NOMO-1 (cell line): ENCODE measurements around the gene HSPBP1.

ENCODE experiments used
- DNase-seq, 2 experiments: peaks; one replicate each; lab custom pipeline; 2025; ENCODE audit not compliant: unreplicated experiment in 2 of 2; lab: John Stamatoyannopoulos, UW

Gene HSPBP1

DNA sequence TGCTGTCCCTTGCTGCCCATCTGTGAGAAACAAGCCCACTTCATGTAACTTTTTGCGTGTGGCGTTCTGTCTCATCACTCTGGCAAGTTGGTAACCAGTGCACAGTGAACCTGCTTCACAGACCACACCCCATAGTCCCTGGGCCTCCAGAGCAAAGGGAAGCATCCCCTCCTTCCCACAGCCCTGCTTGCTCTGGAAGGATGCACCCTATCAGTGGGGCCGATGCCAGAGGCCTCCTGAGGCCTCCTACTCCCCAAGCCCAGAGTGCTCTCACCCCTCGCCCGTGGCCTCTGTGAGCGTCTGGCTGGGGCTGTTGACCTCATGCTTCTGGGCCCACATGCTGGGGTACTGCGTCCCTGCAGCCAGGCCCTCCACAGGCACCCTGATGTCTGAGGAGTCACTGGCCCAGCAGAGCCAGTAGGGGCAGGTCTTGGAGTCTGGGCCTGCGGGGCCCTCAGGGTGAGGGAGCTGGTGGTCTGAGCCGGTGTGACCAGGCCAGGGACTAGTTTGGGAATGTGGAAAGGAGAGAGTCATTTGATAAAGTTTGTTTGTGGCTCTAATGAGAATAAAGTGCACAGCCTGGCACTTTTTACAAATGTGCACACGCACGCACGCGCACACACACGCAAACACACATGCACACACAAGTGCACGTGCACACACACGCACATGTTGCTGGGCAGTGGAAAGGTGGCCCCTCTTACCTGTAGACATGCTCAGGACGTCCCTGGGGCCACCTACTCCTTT is 56.4 kb downstream of the HSPBP1 start:
- DNase-seq, result no peak

DNA sequence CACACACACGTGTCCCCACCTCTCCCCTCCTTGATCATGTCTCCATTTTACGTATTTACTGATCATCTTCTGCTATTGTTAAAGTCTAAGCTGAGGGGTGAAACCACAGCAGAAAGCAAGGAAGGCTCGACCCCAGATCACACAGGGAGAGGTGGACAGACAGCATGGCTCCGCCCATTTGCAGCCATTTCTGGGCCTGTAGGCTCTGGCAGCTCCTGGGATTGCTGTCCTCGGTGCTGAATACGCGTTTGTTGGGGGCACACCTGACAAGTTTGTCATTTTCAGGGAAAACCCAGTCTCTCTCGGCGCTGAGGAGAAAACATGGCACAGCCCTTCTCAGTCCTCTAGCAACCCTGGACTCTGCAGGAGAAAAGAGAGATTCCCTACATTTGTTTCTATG is 59.4 kb downstream of the HSPBP1 start:
- DNase-seq, result no peak

DNA sequence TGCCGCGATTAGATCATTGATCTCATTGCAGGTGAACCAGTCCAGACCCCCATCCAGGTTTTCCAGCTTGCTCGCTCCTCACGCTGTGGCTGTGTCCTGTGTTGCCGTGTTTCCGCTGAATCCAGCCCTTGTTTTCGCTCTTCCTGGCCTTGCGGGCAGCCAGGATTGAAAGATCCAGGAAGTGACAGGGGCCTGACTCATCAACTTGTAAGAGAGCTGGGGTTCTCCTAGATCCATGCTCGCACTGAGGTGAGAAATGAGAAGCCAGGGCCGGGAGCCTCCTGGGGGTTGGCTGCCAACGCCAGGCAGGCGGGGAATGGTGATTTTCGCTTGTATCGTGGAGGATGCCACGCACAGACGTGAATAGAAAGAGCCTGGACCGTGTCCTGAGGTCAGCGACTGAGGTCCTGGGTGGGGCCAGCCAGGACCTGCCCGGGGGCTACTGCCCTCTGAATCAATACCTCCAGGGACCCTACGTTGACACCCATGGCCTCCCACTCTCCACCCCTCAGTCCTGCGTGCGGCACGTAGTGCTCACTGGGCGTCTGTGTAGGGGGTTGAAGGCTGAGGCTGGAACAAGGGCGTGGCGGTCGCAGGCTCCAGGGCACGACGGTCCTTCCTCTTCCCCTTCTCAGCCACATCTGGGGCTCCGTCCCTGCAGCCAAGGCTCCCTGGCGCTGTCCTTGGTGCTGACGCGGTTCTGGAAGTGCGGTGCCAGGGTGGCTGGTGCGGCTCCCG is 63.3 kb downstream of the HSPBP1 start:
- DNase-seq, result peak; percentile 95 to 97

DNA sequence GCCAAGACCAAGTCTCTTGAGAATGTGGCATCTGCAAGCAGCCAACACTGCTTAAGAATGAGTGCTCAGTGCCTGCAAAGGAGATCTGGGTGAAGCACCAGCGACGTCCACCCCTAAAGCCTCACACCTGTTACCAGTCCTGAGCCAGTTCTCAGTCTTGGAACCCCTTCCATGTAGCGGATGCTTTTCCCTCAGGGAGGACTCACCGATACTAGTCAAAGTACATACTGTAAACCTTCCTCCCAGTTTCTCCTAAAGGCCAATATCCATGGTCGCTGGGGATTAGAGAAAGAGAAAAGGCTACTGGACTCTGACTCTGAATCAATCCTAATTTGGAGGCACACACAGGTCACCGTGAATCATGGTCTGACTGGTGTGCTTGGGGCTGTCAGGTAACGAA is 66.4 kb downstream of the HSPBP1 start:
- DNase-seq, result no peak

DNA sequence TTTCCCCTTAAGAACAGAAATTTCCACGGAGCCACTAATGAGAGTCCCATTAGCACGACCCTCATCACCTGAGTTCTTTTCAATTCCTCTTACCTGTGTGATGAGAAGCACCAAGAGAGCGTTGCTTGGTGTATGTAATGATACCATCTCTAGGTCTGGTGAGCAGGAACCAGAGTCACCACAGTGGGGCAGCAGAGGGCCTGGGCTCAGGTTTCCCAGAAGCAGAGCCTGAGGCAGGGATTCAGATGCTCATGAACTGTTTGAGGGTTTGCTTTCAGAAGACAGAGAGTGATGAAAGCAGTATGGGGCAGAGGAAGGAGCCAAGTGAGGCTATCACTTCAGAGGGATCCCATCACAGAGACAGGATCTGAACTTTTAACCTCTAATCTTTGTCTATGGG is 67.5 kb downstream of the HSPBP1 start:
- peak; percentile 73 to 82 for DNase-seq
